NCI-H1048 (cell line): ENCODE measurements around the gene ADAMTS2.
"Not testable (repeated sequence)": the region's sequence is repeated elsewhere in the genome, so short reads cannot be mapped to it uniquely, and the experiment has no call there.

ENCODE experiments used
- DNase-seq: peaks from one replicate; lab custom pipeline; 2025; lab: John Stamatoyannopoulos, UW

The ADAMTS2 gene

DNA sequence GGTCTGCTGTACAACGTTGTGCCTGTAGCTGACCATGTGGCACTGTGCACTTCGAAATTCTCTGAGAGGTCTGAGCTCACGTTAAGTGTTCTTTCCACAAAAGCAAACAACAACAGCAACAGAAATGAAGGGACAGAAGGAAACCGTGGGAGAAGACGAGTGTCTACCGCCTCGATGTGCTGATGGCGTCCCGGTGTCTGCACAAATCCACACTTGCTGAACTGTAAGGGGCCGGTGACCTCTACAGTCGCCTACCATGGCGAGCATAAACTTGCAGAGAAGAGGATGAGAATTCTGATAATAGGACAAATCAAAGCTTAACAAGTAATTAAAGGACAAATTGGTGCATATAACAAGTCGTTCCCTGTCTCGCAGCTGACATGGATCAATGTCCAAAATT, 114.0 kb downstream of the ADAMTS2 start:
- DNase-seq: no peak

DNA sequence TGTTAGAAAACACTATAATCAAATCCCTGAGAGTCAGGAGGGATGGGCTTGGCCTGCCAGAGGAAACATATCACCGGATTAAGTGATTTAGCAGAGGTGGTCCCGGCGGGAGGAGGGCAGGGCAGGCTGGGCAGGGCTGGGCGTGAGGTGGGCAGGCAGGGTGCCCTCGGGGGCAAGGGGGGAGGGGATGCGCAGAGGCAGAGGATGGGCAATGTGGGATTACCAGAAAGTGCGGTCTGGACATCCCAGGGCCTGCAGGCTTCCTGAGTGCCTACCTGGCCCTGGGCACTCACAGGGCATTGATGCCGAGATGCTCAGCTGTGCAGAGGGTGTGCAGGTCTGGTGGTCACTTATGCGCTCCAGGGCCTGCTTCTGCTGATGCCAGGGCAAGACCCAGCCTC, 115.2 kb downstream of the ADAMTS2 start:
- DNase-seq: no peak

- DNase-seq: no peak
These were observed 115.9 kb downstream of the ADAMTS2 start for GRCh38 chr5:179229331-179229831.

GRCh38 chr5:179228341-179229121, 116.7 kb downstream of the ADAMTS2 start:
- no peak for DNase-seq

DNA sequence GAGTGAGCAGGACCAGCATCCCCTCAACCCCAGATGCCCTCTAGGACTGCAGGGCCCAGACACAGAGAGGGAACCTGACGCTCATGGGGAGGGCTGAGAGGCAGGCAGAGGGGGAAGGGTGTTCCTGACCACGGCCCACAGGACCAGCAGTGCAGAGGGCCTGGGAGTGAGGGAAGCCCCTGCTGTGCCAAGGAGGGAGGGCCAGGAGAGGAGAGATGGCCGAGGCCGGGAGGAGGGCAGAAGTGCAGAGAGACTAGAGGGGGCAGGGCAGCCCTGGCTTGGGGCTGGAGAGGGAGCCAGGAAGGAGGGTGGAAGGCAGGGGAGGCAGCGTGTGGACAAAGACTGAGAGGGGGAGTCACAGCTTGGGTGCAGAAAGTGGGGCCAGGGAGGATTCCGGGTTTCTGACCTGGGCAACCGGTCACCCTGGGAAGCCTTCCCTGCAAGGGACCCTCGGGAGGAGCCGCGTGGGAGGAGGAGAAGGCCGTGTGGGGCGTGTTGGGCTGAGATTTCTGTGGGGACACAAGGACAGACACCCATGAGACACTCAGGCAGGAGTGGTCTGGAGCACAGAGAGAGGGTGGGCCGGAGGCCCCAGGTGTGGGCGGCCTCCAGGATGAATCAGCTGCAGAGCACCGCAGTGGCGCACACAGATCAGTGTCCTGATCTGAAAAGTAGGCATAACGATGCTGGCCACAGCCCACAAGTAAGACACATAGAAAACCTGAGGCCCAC, 117.5 kb downstream of the ADAMTS2 start:
- DNase-seq: no peak

DNA sequence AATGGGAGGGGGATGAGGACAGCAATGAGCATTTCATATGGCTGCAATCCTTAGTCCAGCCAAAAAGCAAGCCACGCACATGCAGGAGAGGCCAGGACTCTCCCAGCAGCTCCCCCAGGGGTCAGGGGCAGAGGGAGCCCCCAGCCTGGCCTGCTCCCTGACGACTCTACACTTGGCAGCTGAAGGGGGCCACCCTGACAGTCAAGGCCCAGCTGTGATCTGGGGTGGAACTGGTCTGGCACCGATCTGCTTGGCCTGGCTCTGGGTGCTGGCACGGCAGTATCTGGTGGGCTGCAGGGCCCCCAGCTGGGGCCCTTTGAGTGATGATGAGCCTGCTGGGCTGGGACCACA, 118.1 kb downstream of the ADAMTS2 start:
- no peak for DNase-seq

GRCh38 chr5:179226696-179227095, 118.6 kb downstream of the ADAMTS2 start:
- no peak for DNase-seq

DNA sequence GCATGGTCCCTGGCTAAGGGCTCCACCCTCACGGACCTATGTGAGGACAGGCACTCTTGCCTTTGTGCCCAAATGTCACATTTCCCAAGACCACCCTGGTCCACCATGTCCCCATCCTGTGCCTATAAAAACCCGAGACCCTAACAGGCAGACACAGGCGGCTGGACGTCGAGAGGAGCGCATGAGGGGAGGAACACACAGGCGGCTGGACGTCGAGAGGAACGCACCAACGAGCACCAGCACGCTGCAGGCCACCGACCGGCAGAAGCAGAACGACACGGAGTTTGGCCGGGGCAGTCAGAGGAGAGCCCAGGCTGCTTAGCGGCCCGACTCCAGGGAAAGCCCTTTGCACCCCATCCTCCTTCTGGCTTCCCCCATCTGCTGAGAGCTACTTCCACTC, 119.9 kb downstream of the ADAMTS2 start:
- DNase-seq: no peak

- no peak for DNase-seq
These were observed 120.5 kb downstream of the ADAMTS2 start for GRCh38 chr5:179224741-179225140.

DNA sequence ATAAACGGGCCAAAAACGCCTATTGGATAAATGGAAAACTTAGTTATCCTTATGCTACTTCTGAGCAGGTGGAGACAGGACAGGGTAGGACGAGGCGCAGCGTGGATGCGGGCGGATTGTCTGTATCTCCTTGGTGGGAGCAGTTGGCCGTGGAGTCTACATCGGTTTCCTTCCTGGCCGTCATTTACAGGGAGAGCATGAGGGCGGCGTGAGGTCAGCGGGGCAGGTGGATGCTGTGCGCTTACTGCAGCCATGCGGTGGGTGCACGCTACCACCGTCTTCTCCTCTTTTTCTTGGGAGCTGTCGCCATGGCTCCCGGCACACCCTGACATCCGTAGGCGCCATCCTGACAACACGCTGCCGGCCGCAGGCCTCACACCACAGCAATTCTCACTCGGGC, 121.3 kb downstream of the ADAMTS2 start:
- no peak for DNase-seq

- DNase-seq: no peak
These were observed 121.7 kb downstream of the ADAMTS2 start for GRCh38 chr5:179223528-179223927.

DNA sequence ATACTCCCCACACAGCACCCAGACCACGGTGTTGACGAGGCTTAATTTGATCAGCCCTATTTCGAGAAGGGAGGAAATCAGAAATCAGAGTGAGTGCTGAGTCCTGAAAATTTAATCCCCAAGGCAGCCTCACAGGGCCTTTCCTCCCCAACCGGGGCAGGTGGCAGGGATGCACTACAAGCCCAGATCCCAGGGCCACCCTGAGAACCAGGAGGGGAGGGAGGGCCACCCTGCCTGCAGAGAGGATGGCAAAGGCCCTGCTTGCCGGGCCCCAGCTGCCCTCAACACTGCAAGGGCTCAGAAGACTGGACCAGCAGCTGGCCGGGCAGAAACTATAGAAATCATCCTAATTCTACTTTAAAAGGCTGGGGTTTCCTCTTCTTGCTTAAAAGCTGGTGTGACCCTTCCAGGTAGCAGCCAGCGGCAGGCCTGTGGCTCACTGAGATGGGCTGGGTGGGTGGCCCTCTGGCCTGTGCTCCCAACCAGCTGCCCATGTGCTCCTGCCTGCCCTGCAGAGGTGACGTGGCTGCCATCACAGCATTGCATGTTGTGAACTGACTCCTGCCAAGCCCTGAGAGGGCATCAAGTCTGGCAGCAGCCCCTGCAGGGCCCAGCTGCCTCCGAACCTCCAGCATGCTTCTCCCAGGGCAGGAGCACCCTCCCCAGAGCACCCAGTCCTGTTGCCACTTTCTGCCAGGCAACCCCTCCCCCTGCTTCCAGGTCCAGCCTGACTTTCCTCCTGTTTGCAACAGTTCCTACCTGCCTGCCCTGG, 122.8 kb downstream of the ADAMTS2 start:
- DNase-seq: no peak

GRCh38 chr5:179221877-179222220, 123.4 kb downstream of the ADAMTS2 start:
- DNase-seq: no peak

DNA sequence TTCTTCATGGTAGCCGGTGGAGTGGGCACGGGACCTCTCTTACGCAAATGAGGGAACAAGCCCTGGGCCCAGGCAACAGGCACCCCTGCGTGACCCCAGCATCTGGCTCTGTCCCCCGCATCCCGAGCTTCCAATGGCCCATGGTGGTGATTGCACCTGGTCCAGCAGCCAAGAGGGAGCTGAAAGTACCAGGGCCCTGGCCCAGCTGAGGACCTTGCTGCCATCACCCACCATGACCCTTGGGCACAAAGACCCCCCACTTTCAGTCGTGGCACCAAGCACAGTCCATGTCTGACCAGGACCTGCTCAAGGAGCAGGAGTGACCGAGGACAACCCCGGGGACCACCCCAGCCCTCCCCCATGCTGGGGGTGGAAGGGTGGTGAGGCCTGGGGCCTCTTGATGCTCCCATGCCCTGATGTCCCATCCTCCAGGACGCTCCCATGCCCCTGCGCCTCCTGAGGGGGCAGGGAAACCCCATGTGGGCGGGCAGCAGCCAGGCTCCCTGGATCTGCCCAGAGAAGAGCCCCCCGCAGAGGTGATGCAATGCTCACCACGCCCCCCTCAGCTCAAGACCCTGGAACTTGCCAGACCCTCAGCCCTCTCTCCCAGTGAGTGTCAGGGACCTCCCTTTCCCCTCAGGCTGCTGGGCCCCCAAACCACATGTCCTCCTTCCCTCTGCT, 123.9 kb downstream of the ADAMTS2 start:
- DNase-seq: no peak

DNA sequence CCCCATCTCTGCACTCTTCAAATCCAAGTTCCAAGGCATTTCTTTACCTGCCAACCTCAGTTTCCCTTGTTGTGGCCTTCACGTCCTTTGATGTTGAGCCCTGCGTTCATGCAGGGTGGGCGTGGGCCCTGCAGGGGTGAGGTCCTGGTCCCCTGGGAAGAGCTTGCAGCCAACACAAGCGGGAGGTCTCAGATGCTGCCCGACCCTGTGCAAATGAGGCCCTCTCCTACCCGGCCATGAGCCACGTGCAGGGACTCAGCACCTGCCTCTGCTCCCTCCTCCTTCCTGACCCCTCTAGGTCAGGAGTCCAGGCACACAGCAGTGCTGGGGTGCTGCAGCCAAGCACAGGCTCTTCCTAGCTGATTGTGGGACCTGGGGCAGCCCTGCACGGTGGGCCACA, 124.5 kb downstream of the ADAMTS2 start:
- DNase-seq: no peak

DNA sequence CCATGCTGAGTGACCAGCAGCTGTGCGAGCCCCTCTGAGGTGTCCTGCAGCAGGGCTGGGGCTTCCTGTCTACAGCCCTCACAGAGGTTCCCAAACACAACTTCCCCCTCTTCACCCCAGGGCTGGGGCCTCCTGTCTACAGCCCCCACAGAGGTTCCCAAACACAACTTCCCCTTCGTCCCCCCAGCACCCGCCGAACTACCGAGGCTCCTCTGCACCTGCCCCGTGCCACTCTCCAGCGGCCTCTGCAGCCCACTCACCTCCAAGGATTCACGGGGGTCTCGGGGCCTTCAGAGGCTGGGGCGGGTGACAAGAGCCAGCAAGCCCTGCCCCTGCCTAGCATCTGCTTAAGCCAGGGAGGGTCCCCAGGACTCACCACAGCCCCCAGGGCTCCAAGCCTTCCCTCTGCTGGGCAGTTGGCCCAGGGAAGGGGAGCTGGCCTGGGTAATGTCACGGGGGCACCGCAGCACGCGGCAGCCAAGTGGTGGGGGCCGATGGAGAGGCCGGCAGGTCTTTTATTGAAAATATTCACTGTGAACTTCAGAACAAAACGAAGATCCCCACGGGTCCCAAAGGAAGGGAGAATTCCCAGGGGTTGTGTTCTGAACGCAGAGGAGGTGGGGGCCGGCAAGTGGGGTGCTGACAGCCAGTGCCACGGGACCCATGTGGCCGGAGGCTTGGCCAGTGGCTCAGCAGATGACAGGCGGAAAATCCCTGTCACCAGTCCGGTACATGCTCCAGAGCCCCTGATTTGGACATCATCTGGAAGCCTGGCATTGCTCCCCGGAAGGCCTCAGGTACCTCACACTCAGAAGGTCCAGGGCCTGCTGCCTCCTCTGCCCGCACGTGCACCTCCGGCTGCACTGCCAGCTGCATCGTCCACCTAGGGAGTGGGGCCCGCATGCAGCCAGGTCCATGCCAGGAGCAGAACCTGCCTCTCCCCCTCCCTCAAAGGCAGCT, 125.3 kb downstream of the ADAMTS2 start:
- DNase-seq: no peak

GRCh38 chr5:179218943-179219330, 126.3 kb downstream of the ADAMTS2 start:
- DNase-seq: no peak

DNA sequence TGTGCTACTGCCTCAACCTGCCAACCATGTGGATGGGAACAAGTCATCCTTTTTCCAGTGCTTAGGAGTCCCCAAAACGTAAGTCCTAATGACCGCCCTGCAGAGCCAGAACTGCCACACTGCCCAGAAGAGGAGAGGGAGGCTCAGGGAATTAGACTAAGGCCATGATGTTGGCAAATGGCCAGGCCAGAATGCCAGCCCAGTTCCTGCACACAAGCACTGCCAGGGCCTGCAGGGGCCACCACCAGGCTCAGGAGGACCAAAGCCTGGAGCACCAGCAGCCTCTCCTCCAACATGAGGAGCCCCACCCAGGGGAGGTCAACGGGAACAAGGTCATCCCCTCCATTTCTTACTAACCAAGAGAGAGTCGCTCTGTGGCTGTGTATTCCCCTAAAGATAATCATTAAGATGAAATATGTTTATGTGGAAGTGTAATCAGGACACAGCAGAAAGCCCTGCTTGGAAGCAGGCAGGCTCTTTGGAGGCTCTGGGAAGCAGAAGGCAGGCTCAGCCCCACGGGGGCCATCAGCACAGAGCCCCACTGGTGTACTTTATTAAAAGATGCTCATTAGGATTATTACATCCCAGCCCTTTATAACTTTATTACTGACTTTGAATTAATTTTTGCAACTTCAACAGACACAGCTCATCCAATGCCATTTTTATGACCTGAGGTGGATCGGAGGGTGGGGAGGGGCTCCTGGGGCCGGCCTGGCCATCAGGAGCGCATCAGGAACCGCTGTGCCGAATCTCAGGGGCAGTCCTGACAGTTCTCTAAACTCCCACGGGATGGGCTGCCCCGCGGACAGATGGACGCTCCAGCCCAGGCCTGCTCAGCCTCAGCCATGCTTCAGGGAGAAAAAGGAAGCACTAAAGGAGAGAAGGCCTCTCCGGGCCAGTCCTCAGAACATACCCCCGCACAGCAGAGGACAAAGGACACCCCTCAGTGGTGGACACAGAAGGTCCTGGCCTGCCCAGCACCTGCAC, 127.0 kb downstream of the ADAMTS2 start:
- DNase-seq: no peak

- DNase-seq: no peak
These were observed 127.9 kb downstream of the ADAMTS2 start for GRCh38 chr5:179217356-179217755.

DNA sequence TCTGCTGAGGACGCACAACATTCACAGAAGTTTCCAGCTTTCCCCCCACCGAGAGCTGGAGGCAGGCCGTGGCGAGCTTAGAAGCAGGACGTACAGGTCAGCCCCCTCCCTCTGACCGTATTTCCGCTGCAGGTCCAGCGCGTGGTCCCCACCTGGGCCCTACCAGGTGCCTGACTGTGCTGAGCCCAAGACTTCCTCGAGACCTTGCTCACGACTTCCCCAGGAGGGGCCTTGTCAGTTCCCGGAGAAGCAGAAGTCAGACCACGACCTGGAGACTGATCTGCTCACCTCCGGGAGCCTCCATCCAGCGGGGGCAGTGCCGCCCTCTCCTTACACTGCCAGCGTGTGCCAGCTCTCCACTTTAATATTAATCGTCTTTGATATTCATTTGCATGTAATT, 128.9 kb downstream of the ADAMTS2 start:
- not testable (repeated sequence) for DNase-seq
